Endothelial cell of umbilical vein (primary cell): ENCODE results near the gene BEAN1. TPM values are rescaled to one million over a fixed set of nuclear protein-coding genes. Genes with fewer than 3 reads are reported as not detected.

Experiments used
- BruUV-seq: library from RNA; stranded (reverse); fragments of 400-500 nt; replicated peaks from 2 replicates; lab custom pipeline; 2021; lab: Mats Ljungman, UMichigan
- CTCF ChIA-PET: fragments of 300-600, 350-600 bp; sonication (Branson Sonifier 250); formaldehyde crosslinking; loops from one replicate; lab custom pipeline; 2021; ENCODE audit warnings: antibody characterized with exemption, inconsistent platforms; lab: Charles Lee
- POLR2A ChIA-PET: fragments of 300-600, 350-600 bp; sonication (Branson Sonifier 250); formaldehyde crosslinking; loops from one replicate; lab custom pipeline; 2021; ENCODE audit warnings: antibody characterized with exemption, inconsistent platforms; lab: Charles Lee
- DNase-seq: peaks from one replicate; pipeline ENCODE4 v3.0.0-alpha.2; 2011; ENCODE audit warnings: low read depth, low spot score
- FAIRE-seq: peaks from 2 replicates; lab custom pipeline; 2011; peaks lifted over from hg19 to GRCh38; lab: Jason Lieb, UNC
- H2AFZ ChIP-seq: 2 replicates; pipeline ENCODE4 v1.6.0; 2012; ENCODE audit warnings: low read depth, low read length, control low read depth, inconsistent platforms
- H3K27ac ChIP-seq: 2 replicates; pipeline ENCODE4 v1.5.1; 2011; ENCODE audit warnings: low read depth, mild to moderate bottlenecking, control low read depth, low read length, moderate library complexity; ENCODE audit not compliant: insufficient read depth
- H3K27me3 ChIP-seq, 2 experiments: 2 replicates each; pipeline versions ENCODE4 v1.6.0 to v1.6.1; 2011; ENCODE audit warnings: low read length in 2 of 2, mixed read lengths in 1 of 2; ENCODE audit not compliant: control insufficient read depth in 2 of 2, insufficient read depth in 2 of 2
- H3K36me3 ChIP-seq, 2 experiments: 2 replicates in 1 of 2; 3 replicates in 1 of 2; pipeline ENCODE4 v1.5.1; 2011; ENCODE audit warnings: low read length in 2 of 2, mild to moderate bottlenecking in 1 of 2, moderate library complexity in 1 of 2; ENCODE audit not compliant: control insufficient read depth in 2 of 2, insufficient read depth in 2 of 2; ENCODE audit errors: extremely low read depth in 1 of 2
- H3K4me1 ChIP-seq: 3 replicates; pipeline ENCODE4 v1.5.1; 2011; ENCODE audit warnings: mild to moderate bottlenecking, low read length; ENCODE audit not compliant: control insufficient read depth, insufficient read depth; ENCODE audit errors: extremely low read depth
- H3K4me2 ChIP-seq: 2 replicates; pipeline ENCODE4 v1.6.1; 2011; ENCODE audit warnings: low read length, control low read depth, mixed read lengths; ENCODE audit not compliant: insufficient read depth
- H3K4me3 ChIP-seq, 3 experiments: fragments of 200-600 bp in 1 of 3; sonication (generic), shearing (Covaris generic) in 1 of 3; replicated peaks in 1 of 3; 2 replicates each; pipeline ENCODE4 v1.5.1; 2011 to 2016; ENCODE audit warnings: control low read depth in 3 of 3, low read length in 3 of 3, mild to moderate bottlenecking in 2 of 3, inconsistent platforms in 1 of 3, low read depth in 1 of 3, moderate library complexity in 1 of 3; ENCODE audit not compliant: insufficient read depth in 1 of 3
- H3K79me2 ChIP-seq: 2 replicates; pipeline ENCODE4 v1.6.0; 2012; ENCODE audit warnings: low read length, inconsistent platforms; ENCODE audit not compliant: control insufficient read depth, insufficient read depth
- H3K9ac ChIP-seq: replicated peaks from 2 replicates; pipeline ENCODE3; 2011; ENCODE audit warnings: low read length, control low read depth; ENCODE audit not compliant: insufficient read depth; ENCODE audit errors: extremely low read depth
- H3K9me1 ChIP-seq: replicated peaks from 3 replicates; pipeline ENCODE4 v1.6.0; 2011; ENCODE audit warnings: mild to moderate bottlenecking, low read length; ENCODE audit not compliant: control insufficient read depth, insufficient read depth; ENCODE audit errors: extremely low read depth
- H3K9me3 ChIP-seq: replicated peaks from 2 replicates; pipeline ENCODE4 v1.5.1; 2012; ENCODE audit warnings: low read length, inconsistent platforms; ENCODE audit not compliant: control insufficient read depth, insufficient read depth
- H4K20me1 ChIP-seq: replicated peaks from 2 replicates; pipeline ENCODE3; 2011; ENCODE audit warnings: mild to moderate bottlenecking, low read length; ENCODE audit not compliant: control insufficient read depth, insufficient read depth; ENCODE audit errors: extremely low read depth
- CTCF ChIP-seq, 2 donors: IDR thresholded peaks; 1 replicate in 1 of 2; 2 replicates in 1 of 2; pipeline ENCODE4 v1.5.1; 2011; ENCODE audit warnings: low read length in 2 of 2, mild to moderate bottlenecking in 2 of 2, moderate library complexity in 2 of 2, control low read depth in 1 of 2, inconsistent platforms in 1 of 2, low read depth in 1 of 2; ENCODE audit not compliant: insufficient read depth in 1 of 2; ENCODE audit errors: extremely low read depth in 1 of 2
- EZH2 ChIP-seq: IDR thresholded peaks from 2 replicates; pipeline ENCODE4 v1.6.1; 2012; ENCODE audit warnings: borderline replicate concordance, low read depth, mild to moderate bottlenecking, moderate library complexity, low read length, inconsistent platforms; ENCODE audit not compliant: severe bottlenecking
- FOS ChIP-seq: IDR thresholded peaks from 2 replicates; pipeline ENCODE4 v1.6.1; 2011; ENCODE audit warnings: mild to moderate bottlenecking, low read length, moderate library complexity, borderline replicate concordance; ENCODE audit not compliant: insufficient read depth
- GATA2 ChIP-seq: IDR thresholded peaks from 2 replicates; pipeline ENCODE4 v1.7.0; 2011; ENCODE audit warnings: low read depth, mild to moderate bottlenecking, moderate library complexity, mixed read lengths, low read length; ENCODE audit not compliant: insufficient read length, insufficient read depth
- JUN ChIP-seq: IDR thresholded peaks from 2 replicates; pipeline ENCODE4 v1.6.1; 2011; ENCODE audit warnings: borderline replicate concordance, low read depth; ENCODE audit not compliant: insufficient read length, insufficient read depth
- MYC ChIP-seq: IDR thresholded peaks from one replicate; pipeline ENCODE4 v1.6.1; 2011; ENCODE audit warnings: mild to moderate bottlenecking, low read depth, low read length
- POLR2A ChIP-seq: IDR thresholded peaks from 2 replicates; pipeline ENCODE4 v1.6.1; 2012; ENCODE audit warnings: low read depth, mild to moderate bottlenecking, control low read depth, low read length
- POLR2AphosphoS5 ChIP-seq: IDR thresholded peaks from 2 replicates; pipeline ENCODE4 v1.6.1; 2012; ENCODE audit warnings: low read depth, mild to moderate bottlenecking, control low read depth, low read length, moderate library complexity; ENCODE audit not compliant: insufficient read depth
- dilution Hi-C: fragments of 300-500 bp; cut with MboI; formaldehyde crosslinking; loops from one replicate; pipeline ENCODE4 v1.15.0; 2019; ENCODE audit warnings: low sequenced_read_pairs; ENCODE audit not compliant: extremely low pct_ligation_motif_present
- intact Hi-C: fragments of 100-400 bp; cut with micrococcal nuclease; formaldehyde crosslinking; loops from one replicate; pipeline ENCODE4 v1.10.0; 2022
- polyA plus RNA-seq, 4 experiments: library from polyadenylated mRNA; depleted of rRNA in 3 of 4; stranded (reverse) in 3 of 4; unstranded in 1 of 4; fragments of >200 nt; gene quantifications; 2 replicates each; pipeline versions ENCODE4 v1.2.1 to v1.2.3, GENCODE V29; 2011 to 2012; ENCODE audit warnings: missing spikeins in 1 of 4
- total RNA-seq: library from RNA; stranded (reverse); gene quantifications from 2 replicates; pipeline ENCODE4 v1.2.3, GENCODE V29; 2021
- TF ChIP-seq, protein P1 (sequence below): IDR thresholded peaks from 2 replicates; pipeline ENCODE4 v1.6.1; 2011; ENCODE audit not compliant: insufficient read depth, insufficient read length

The BEAN1 gene
- total and polyA plus RNA-seq, 2 donors (not counting 3 experiments of a cell fraction or from before 2014, with no cell fraction given), result not detected

DNA sequence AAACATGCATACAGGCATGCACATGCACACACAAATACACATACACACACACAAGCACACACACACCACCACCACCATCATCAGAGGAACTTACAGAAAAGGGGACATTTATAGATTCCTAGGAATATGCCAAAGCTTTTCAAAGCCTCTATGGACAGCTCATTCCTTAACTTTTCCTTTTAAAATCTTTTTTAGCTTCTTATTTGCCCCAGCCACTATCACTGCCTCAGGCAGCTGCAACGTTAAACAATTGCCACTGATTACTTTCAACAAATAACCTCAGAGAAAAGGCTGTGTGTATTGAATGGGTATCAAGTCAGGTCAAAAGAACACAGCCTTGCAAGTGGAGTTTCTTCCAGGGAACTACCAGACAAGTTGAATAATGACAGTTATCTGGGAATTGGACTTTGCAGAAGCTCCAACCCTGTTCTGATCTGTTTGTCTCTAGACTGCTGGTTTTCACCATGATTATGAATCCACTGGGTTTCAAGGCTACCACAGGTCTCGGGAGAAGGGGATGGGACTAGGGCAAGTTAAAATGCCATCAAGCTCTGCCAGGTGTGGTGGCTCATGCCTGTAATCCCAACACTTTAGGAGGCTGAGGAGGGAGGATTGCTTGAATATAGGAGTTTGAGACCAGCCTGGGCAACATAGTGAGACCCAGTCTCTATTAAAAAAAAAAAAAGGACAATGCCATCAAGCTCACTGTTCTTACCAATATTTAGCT, 21.9 kb upstream of the BEAN1 start:
- DNase-seq, result no peak
- Histone ChIP-seq H2AFZ (no peak overlapping the region), H3K79me2 (peaks cover 1% of the 10 kb centered on the region), H3K9ac (no peak overlapping the region), H3K27me3 (no peaks in the 10 kb centered on the region), H3K36me3 (peaks cover 35 to 36% of the 10 kb centered on the region in 2 experiments), H4K20me1 (no peaks in the 10 kb centered on the region), H3K4me3 (no peak overlapping the region), H3K9me3 (no peaks in the 10 kb centered on the region), H3K27ac (no peak overlapping the region), H3K9me1 (no peaks in the 10 kb centered on the region), H3K4me2 (no peak overlapping the region), H3K4me1 (peaks cover 34% of the 10 kb centered on the region)
- TF ChIP-seq, protein P1, sequence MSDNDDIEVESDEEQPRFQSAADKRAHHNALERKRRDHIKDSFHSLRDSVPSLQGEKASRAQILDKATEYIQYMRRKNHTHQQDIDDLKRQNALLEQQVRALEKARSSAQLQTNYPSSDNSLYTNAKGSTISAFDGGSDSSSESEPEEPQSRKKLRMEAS, result no peak
- TF ChIP-seq POLR2A, result peak; percentile 68
- no TSS peak for BruUV-seq
- POLR2A ChIA-PET, result no interaction called here
- no peak for FAIRE-seq
- dilution Hi-C loops, result no loop called here
- CTCF ChIA-PET, result interaction anchor here (0.5 to 5.3 kb wide), 17 partner anchors 40 to 463 kb away, joined by 3 to 56 read pairs (median 7); partner anchors contain the start of gene CMTM3
- intact Hi-C loops, result loop anchor here (5.0 kb wide), 3 partner anchors 182 to 337 kb away; no protein-coding TSS in a partner anchor

GRCh38 chr16:66406534-66407221, 20.4 kb upstream of the BEAN1 start:
- Histone ChIP-seq H3K79me2 (no peaks in the 10 kb centered on the region), H3K27me3 (no peaks in the 10 kb centered on the region), H3K4me2 (peak overlapping the region; percentile 71), H2AFZ (no peak overlapping the region), H3K9ac (peak overlapping the region; percentile 43), H3K36me3 (peaks cover 25 to 28% of the 10 kb centered on the region in 2 experiments), H3K9me1 (no peaks in the 10 kb centered on the region), H3K4me3 (peak overlapping the region in 2 of 3 experiments; percentile 12 to 31), H4K20me1 (no peaks in the 10 kb centered on the region), H3K9me3 (no peaks in the 10 kb centered on the region), H3K27ac (peak overlapping the region; percentile 27), H3K4me1 (peaks cover 34% of the 10 kb centered on the region)
- intact Hi-C loops, result loop anchor here (1.0 to 5.0 kb wide), 6 partner anchors 77 to 336 kb away; partner anchors contain the start of gene CMTM3
- CTCF ChIA-PET, result interaction anchor here (0.6 to 5.3 kb wide), 52 partner anchors 9 to 466 kb away, joined by 3 to 56 read pairs (median 6); partner anchors contain the start of genes CKLF and CMTM3
- POLR2A ChIA-PET, result interaction anchor here (0.7 kb wide), 1 partner anchor 48 kb away, joined by 4 read pairs; no protein-coding TSS in a partner anchor
- TF ChIP-seq EZH2 (no peak), JUN (no peak), POLR2AphosphoS5 (peak; percentile 95), POLR2A (peak; percentile 76), CTCF (IDR thresholded peaks at IDR 0.05; ENCODE audit: extremely low read depth in 1 of 2, insufficient read depth in 1 of 2, low read depth in 1 of 2, low read length in 2 of 2) (peak; percentile 81), FOS (no peak), MYC (no peak), GATA2 (no peak)
- TF ChIP-seq, protein P1, result no peak
- FAIRE-seq (peak; percentile 82), DNase-seq (peak; percentile 75)
- BruUV-seq, result no TSS peak
- dilution Hi-C loops, result no loop called here
